SH-SY5Y (cell line): ENCODE data around the gene GPR62.

Experiments
- GATA2 ChIP-seq: IDR thresholded peaks from 2 replicates; pipeline ENCODE4 v1.6.1; 2011; ENCODE audit warnings: mild to moderate bottlenecking, low read depth, low read length
- GATA3 ChIP-seq: IDR thresholded peaks from 2 replicates; pipeline ENCODE4 v1.6.1; 2011; ENCODE audit warnings: low read depth, mild to moderate bottlenecking, low read length, moderate library complexity

The GPR62 gene

GRCh38 chr3:51997935-51998596, 42.9 kb downstream of the GPR62 start:
- no peak for TF ChIP-seq GATA3
- no peak for TF ChIP-seq GATA2

- TF ChIP-seq GATA2 (no peak), GATA3 (no peak)
Measured at GRCh38 chr3:51998774-51999173, 43.6 kb downstream of the GPR62 start.

GRCh38 chr3:51999846-52000245, 44.7 kb downstream of the GPR62 start:
- no peak for TF ChIP-seq GATA2

GRCh38 chr3:52001443-52001974, 46.3 kb downstream of the GPR62 start:
- TF ChIP-seq GATA2: no peak
- TF ChIP-seq GATA3: no peak

GRCh38 chr3:52002748-52003147, 47.6 kb downstream of the GPR62 start:
- TF ChIP-seq GATA2 (no peak), GATA3 (no peak)

GRCh38 chr3:52004163-52004787, 49.1 kb downstream of the GPR62 start:
- TF ChIP-seq GATA2 (no peak), GATA3 (no peak)

GRCh38 chr3:52004906-52005395, 49.8 kb downstream of the GPR62 start:
- TF ChIP-seq GATA2 (no peak), GATA3 (no peak)

- TF ChIP-seq GATA3: no peak
- TF ChIP-seq GATA2: no peak
Measured at GRCh38 chr3:52005571-52005986, 50.4 kb downstream of the GPR62 start.

- TF ChIP-seq GATA2 (peak; percentile 75), GATA3 (no peak)
Measured at GRCh38 chr3:52006017-52006819, 51.0 kb downstream of the GPR62 start.

GRCh38 chr3:52006820-52007133, 51.6 kb downstream of the GPR62 start:
- TF ChIP-seq GATA3 (no peak), GATA2 (peak; percentile 73)
